HepG2 (cell line): Measurements from ENCODE around the gene TMEM232. TPM values are rescaled to one million over a fixed set of nuclear protein-coding genes. Genes with fewer than 3 reads are reported as not detected.

Source experiments
- ATAC-seq: fragments of 200-7000 bp; cut with Tn5 transposase; 3 replicates; pipeline ENCODE4 v1.9.1; 2020; ENCODE audit warnings: mild to moderate bottlenecking, moderate library complexity
- BruUV-seq: library from RNA; stranded (reverse); fragments of 400-500 nt; replicated peaks from 2 replicates; lab custom pipeline; 2021; lab: Mats Ljungman, UMichigan
- CTCF ChIA-PET: fragments of 300-600 bp; formaldehyde crosslinking; extraction: SDS; loops from one replicate; lab custom pipeline; 2021; ENCODE audit warnings: low total read pairs, inconsistent platforms, low intra/inter-chr PET ratio; lab: Yijun Ruan, JAX
- POLR2A ChIA-PET: fragments of 350-600 bp; sonication (Branson Sonifier 250); formaldehyde crosslinking; loops from one replicate; lab custom pipeline; 2020; ENCODE audit warnings: antibody characterized with exemption, inconsistent platforms; lab: Yijun Ruan, JAX
- DNase-seq: peaks from one replicate; pipeline ENCODE4 v3.0.0-alpha.2; 2015; ENCODE audit warnings: low spot score
- FAIRE-seq: peaks from 3 replicates; lab custom pipeline; 2011; peaks lifted over from hg19 to GRCh38; lab: Jason Lieb, UNC
- H2AFZ ChIP-seq: one replicate; pipeline ENCODE4 v1.6.1; 2011; ENCODE audit warnings: low read length, inconsistent platforms
- H3K27ac ChIP-seq: fragments of 300-600 bp; 3 replicates; pipeline ENCODE4 v1.8.0; 2011; ENCODE audit warnings: mixed run types, mild to moderate bottlenecking, mixed read lengths, low read length, inconsistent platforms; ENCODE audit not compliant: insufficient read depth; ENCODE audit errors: extremely low read length
- H3K27me3 ChIP-seq, 2 experiments: fragments of 200-600 bp in 1 of 2; 2 replicates in 1 of 2; 3 replicates in 1 of 2; pipeline versions ENCODE4 v1.6.0 to v1.8.0; 2011; ENCODE audit warnings: low read length in 2 of 2, mild to moderate bottlenecking in 2 of 2, moderate library complexity in 2 of 2, inconsistent platforms in 1 of 2; ENCODE audit not compliant: insufficient read depth in 2 of 2, control insufficient read depth in 1 of 2
- H3K36me3 ChIP-seq, 2 experiments: fragments of 200-600 bp in 1 of 2; replicated peaks in 1 of 2; 2 replicates in 1 of 2; 3 replicates in 1 of 2; pipeline versions ENCODE4 v1.5.1 to v1.8.0; 2011; ENCODE audit warnings: low read length in 2 of 2, inconsistent platforms in 1 of 2; ENCODE audit not compliant: insufficient read depth in 2 of 2, control insufficient read depth in 1 of 2
- H3K4me1 ChIP-seq: 2 replicates; pipeline ENCODE4 v1.5.1; 2012; ENCODE audit warnings: low read length, inconsistent platforms; ENCODE audit not compliant: insufficient read depth
- H3K4me2 ChIP-seq: 2 replicates; pipeline ENCODE4 v1.6.0; 2011; ENCODE audit warnings: low read depth, low read length, inconsistent platforms
- H3K4me3 ChIP-seq, 3 experiments: fragments of 200-600 bp in 1 of 3; sonication (generic), shearing (Covaris generic) in 1 of 3; replicated peaks in 1 of 3; 2 replicates each; pipeline ENCODE4 v1.5.1; 2011 to 2016; ENCODE audit warnings: low read length in 3 of 3, inconsistent platforms in 2 of 3, low read depth in 2 of 3, mild to moderate bottlenecking in 2 of 3, control low read depth in 1 of 3, mixed read lengths in 1 of 3; ENCODE audit not compliant: insufficient read depth in 1 of 3
- H3K79me2 ChIP-seq: one replicate; pipeline ENCODE4 v1.6.1; 2011; ENCODE audit warnings: low read length, inconsistent platforms; ENCODE audit not compliant: insufficient read depth
- H3K9ac ChIP-seq: 2 replicates; pipeline ENCODE4 v1.6.0; 2011; ENCODE audit warnings: mild to moderate bottlenecking, low read depth, low read length, inconsistent platforms; ENCODE audit not compliant: insufficient read depth
- H3K9me3 ChIP-seq: 2 replicates; pipeline ENCODE4 v1.5.1; 2012; ENCODE audit warnings: mild to moderate bottlenecking, low read length
- H4K20me1 ChIP-seq: 2 replicates; pipeline ENCODE4 v1.6.0; 2011; ENCODE audit warnings: inconsistent platforms, mild to moderate bottlenecking, low read length, moderate library complexity; ENCODE audit not compliant: insufficient read depth
- EED ChIP-seq: sonication (generic); formaldehyde crosslinking; IDR thresholded peaks from 2 replicates; pipeline ENCODE4 v1.5.0; 2020; ENCODE audit warnings: mild to moderate bottlenecking, missing genetic modification reagents
- EZH2 ChIP-seq: conservative IDR thresholded peaks from 2 replicates; pipeline ENCODE4 v1.6.1; 2012; ENCODE audit warnings: mild to moderate bottlenecking, low read depth, low read length, moderate library complexity
- SRSF4 ChIP-seq: fragments of 200-400 bp; formaldehyde crosslinking; IDR thresholded peaks from one replicate; pipeline ENCODE4 v1.6.1; 2018; ENCODE audit warnings: mild to moderate bottlenecking, low read depth, low read length, moderate library complexity; ENCODE audit not compliant: poor library complexity, severe bottlenecking
- ZNF501 ChIP-seq: sonication (generic); formaldehyde crosslinking; IDR thresholded peaks from 2 replicates; pipeline ENCODE4 v1.5.1; 2020; ENCODE audit warnings: mild to moderate bottlenecking, moderate library complexity, missing genetic modification reagents
- ZNF644 ChIP-seq: IDR thresholded peaks from 2 replicates; pipeline ENCODE4 v1.6.1; 2016; ENCODE audit warnings: low read depth
- WGBS: methylation state at CpG from one replicate; pipeline ENCODE4 v1.1.6; 2017; ENCODE audit warnings: low lambda C conversion rate; 5-methylcytosine and 5-hydroxymethylcytosine counted together
- in situ Hi-C: cut with HindIII; loops from 2 replicates; pipeline ENCODE4 v1.10.0; 2017; ENCODE audit warnings: low pct_unique_long_range_greater_than_20kb; ENCODE audit not compliant: extremely low pct_ligation_motif_present
- intact Hi-C: fragments of 100-400 bp; cut with micrococcal nuclease; formaldehyde crosslinking; loops from one replicate; pipeline ENCODE4 v1.10.0; 2022; ENCODE audit not compliant: unreplicated experiment
- polyA plus RNA-seq, 8 experiments: library from polyadenylated mRNA; depleted of rRNA in 3 of 8; stranded (reverse) in 7 of 8; unstranded in 1 of 8; fragments of >200 nt; fragmentation: Illumina TruSeq in 4 of 8; extraction: Trizol in 4 of 8; gene quantifications; 2 replicates each; pipeline versions ENCODE4 v1.2.1 to v1.2.3, GENCODE V29; 2011 to 2016; ENCODE audit warnings: low read depth in 4 of 8, missing spikeins in 1 of 8, mixed read lengths in 1 of 8; ENCODE audit not compliant: insufficient read depth in 1 of 8
- total RNA-seq, 5 experiments: library from RNA; depleted of rRNA; stranded (reverse); fragments of >200 nt; fragmentation: Illumina TruSeq; extraction: Trizol; gene quantifications; 2 replicates each; pipeline ENCODE4 v1.2.3, GENCODE V29; 2016; ENCODE audit warnings: low read depth in 1 of 5
- TF ChIP-seq, protein P1 (sequence below): sonication (generic); formaldehyde crosslinking; IDR thresholded peaks from 2 replicates; pipeline ENCODE4 v1.4.0; 2020; ENCODE audit warnings: mild to moderate bottlenecking, missing genetic modification reagents
- TF ChIP-seq, protein P2 (sequence below): IDR thresholded peaks from 2 replicates; pipeline ENCODE4 v1.6.1; 2016; ENCODE audit warnings: missing compliant biosample characterization, missing genetic modification reagents, borderline replicate concordance
- TF ChIP-seq, protein P3 (sequence below): IDR thresholded peaks from 2 replicates; pipeline ENCODE4 v1.6.1; 2012; ENCODE audit warnings: low read depth, low read length, improper control_type of control experiment
- TF ChIP-seq, protein P4 (sequence below): sonication (generic); formaldehyde crosslinking; IDR thresholded peaks from 2 replicates; pipeline ENCODE4 v1.8.0; 2022; ENCODE audit warnings: mild to moderate bottlenecking, missing genetic modification reagents, moderate library complexity

Gene TMEM232
- total and polyA plus RNA-seq, 2 of the 13 experiments (the other 11 are each of a cell fraction or from before 2014, with no cell fraction given) = 0.29 to 0.71 TPM

DNA sequence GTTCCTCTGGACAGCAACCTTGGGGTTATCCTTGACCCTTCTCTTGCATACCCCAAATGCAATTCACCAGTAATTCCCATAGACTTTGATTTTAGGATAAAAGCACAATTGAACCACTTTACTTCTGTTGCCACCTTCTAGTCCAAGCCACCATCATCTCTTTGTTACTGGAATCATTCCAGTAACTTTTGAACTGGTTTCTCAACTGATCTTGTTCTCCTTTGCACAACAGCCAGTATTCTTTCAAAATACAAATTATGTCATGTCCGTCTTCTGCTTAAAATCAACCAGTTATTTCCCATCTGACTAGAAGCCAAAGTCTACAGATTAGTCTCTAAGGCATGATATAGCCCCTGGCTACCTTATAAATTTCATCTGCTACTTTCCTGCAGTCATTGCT lies 33.7 kb upstream of the TMEM232 start:
- Histone ChIP-seq H2AFZ (no peak overlapping the region), H3K4me1 (no peaks in the 10 kb centered on the region), H3K27me3 (no peaks in the 10 kb centered on the region), H3K36me3 (peaks cover 2 to 15% of the 10 kb centered on the region in 2 experiments; a peak in 4 of 5 replicates), H4K20me1 (no peaks in the 10 kb centered on the region), H3K9me3 (no peaks in the 10 kb centered on the region), H3K9ac (no peak overlapping the region), H3K4me2 (no peak overlapping the region), H3K4me3 (no peak overlapping the region), H3K79me2 (no peaks in the 10 kb centered on the region), H3K27ac (no peak overlapping the region)
- POLR2A ChIA-PET = no interaction called here
- no TSS peak for BruUV-seq
- FAIRE-seq = no peak
- DNase-seq = no peak
- TF ChIP-seq, protein P1, sequence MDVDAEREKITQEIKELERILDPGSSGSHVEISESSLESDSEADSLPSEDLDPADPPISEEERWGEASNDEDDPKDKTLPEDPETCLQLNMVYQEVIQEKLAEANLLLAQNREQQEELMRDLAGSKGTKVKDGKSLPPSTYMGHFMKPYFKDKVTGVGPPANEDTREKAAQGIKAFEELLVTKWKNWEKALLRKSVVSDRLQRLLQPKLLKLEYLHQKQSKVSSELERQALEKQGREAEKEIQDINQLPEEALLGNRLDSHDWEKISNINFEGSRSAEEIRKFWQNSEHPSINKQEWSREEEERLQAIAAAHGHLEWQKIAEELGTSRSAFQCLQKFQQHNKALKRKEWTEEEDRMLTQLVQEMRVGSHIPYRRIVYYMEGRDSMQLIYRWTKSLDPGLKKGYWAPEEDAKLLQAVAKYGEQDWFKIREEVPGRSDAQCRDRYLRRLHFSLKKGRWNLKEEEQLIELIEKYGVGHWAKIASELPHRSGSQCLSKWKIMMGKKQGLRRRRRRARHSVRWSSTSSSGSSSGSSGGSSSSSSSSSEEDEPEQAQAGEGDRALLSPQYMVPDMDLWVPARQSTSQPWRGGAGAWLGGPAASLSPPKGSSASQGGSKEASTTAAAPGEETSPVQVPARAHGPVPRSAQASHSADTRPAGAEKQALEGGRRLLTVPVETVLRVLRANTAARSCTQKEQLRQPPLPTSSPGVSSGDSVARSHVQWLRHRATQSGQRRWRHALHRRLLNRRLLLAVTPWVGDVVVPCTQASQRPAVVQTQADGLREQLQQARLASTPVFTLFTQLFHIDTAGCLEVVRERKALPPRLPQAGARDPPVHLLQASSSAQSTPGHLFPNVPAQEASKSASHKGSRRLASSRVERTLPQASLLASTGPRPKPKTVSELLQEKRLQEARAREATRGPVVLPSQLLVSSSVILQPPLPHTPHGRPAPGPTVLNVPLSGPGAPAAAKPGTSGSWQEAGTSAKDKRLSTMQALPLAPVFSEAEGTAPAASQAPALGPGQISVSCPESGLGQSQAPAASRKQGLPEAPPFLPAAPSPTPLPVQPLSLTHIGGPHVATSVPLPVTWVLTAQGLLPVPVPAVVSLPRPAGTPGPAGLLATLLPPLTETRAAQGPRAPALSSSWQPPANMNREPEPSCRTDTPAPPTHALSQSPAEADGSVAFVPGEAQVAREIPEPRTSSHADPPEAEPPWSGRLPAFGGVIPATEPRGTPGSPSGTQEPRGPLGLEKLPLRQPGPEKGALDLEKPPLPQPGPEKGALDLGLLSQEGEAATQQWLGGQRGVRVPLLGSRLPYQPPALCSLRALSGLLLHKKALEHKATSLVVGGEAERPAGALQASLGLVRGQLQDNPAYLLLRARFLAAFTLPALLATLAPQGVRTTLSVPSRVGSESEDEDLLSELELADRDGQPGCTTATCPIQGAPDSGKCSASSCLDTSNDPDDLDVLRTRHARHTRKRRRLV (CRISPR knock-in tag) = no peak
- TF ChIP-seq, protein P2, sequence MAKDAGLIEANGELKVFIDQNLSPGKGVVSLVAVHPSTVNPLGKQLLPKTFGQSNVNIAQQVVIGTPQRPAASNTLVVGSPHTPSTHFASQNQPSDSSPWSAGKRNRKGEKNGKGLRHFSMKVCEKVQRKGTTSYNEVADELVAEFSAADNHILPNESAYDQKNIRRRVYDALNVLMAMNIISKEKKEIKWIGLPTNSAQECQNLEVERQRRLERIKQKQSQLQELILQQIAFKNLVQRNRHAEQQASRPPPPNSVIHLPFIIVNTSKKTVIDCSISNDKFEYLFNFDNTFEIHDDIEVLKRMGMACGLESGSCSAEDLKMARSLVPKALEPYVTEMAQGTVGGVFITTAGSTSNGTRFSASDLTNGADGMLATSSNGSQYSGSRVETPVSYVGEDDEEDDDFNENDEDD = no peak
- TF ChIP-seq SRSF4 (no peak), ZNF501 (CRISPR knock-in tag) (no peak), EED (CRISPR knock-in tag) (no peak), EZH2 (no peak), ZNF644 (CRISPR knock-in tag) (no peak)
- TF ChIP-seq, protein P3, sequence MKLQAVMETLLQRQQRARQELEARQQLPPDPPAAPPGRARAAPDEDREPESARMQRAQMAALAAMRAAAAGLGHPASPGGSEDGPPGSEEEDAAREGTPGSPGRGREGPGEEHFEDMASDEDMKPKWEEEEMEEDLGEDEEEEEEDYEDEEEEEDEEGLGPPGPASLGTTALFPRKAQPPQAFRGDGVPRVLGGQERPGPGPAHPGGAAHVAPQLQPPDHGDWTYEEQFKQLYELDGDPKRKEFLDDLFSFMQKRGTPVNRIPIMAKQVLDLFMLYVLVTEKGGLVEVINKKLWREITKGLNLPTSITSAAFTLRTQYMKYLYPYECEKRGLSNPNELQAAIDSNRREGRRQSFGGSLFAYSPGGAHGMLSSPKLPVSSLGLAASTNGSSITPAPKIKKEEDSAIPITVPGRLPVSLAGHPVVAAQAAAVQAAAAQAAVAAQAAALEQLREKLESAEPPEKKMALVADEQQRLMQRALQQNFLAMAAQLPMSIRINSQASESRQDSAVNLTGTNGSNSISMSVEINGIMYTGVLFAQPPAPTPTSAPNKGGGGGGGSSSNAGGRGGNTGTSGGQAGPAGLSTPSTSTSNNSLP = no peak
- TF ChIP-seq, protein P4, sequence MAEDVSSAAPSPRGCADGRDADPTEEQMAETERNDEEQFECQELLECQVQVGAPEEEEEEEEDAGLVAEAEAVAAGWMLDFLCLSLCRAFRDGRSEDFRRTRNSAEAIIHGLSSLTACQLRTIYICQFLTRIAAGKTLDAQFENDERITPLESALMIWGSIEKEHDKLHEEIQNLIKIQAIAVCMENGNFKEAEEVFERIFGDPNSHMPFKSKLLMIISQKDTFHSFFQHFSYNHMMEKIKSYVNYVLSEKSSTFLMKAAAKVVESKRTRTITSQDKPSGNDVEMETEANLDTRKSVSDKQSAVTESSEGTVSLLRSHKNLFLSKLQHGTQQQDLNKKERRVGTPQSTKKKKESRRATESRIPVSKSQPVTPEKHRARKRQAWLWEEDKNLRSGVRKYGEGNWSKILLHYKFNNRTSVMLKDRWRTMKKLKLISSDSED (CRISPR knock-in tag) = no peak
- in situ Hi-C loops (no loop called here), intact Hi-C loops (no loop called here)
- 93% methylated on average over 1 of the region's 1 CpG for WGBS
- CTCF ChIA-PET = no interaction called here
- no peak for ATAC-seq
